ENCODE data around the gene PGM2L1.
"Not testable (repeated sequence)": the region's sequence is repeated elsewhere in the genome, so short reads cannot be mapped to it uniquely, and the experiment has no call there.

PGM2L1 gene

DNA sequence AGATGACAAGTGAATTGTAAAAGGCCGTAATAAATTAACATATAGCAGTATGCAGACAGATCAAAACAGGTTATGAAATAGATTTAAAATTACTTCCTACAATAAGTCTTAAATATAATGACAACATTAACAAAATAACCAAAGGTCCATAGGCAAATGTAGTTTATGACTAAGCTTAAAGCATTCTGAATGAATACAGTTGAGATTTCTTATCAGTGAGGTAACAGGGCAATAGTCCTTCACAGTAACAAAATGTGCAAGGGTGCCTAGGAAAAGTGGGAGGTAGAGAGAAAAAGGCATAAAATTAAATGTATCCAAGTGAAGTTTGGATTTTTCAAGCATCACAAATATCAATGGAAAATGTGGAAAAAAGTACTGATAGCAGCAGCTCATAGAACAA is 65.9 kb downstream of the PGM2L1 start:
- Histone ChIP-seq H3K9me3 (ENCODE audit: control insufficient read depth, low read length) (no peaks in the 10 kb centered on the region), H3K18ac (ENCODE audit: low read depth in 1 of 2, low read length in 2 of 2) (no peak overlapping the region), H2AFZ (ENCODE audit: low read depth, low read length) (no peak overlapping the region), H3K9ac (ENCODE audit: low read length) (no peak overlapping the region), H2BK5ac (ENCODE audit: low read depth, low read length, poor library complexity, severe bottlenecking) (no peak overlapping the region), H4K8ac (ENCODE audit: low read length) (no peak overlapping the region), H2BK120ac (ENCODE audit: low read depth, low read length) (no peak overlapping the region), H3K4me1 (ENCODE audit: control insufficient read depth, insufficient read depth, low read depth, low read length) (no peaks in the 10 kb centered on the region), H3K14ac (ENCODE audit: low read length in 2 of 2) (no peak overlapping the region), H3K4ac (ENCODE audit: low read depth in 1 of 2, low read length in 2 of 2) (no peak overlapping the region), H4K91ac (ENCODE audit: low read length) (no peak overlapping the region), H3K27me3 (ENCODE audit: control insufficient read depth in 1 of 2, insufficient read depth in 1 of 2, low read length in 2 of 2) (no peaks in the 10 kb centered on the region), H2BK15ac (ENCODE audit: low read depth, poor library complexity, severe bottlenecking) (no peak overlapping the region), H3K4me3 (ENCODE audit: insufficient read depth in 1 of 2, low read depth in 1 of 2, low read length in 2 of 2) (no peak overlapping the region), H2AK5ac (ENCODE audit: low read length, severe bottlenecking) (no peak overlapping the region), H3K4me2 (ENCODE audit: low read length, poor library complexity, severe bottlenecking) (no peak overlapping the region), H2BK12ac (ENCODE audit: low read length in 2 of 2) (no peak overlapping the region), H3K36me3 (ENCODE audit: control insufficient read depth in 1 of 2, insufficient read depth in 2 of 2, low read depth in 1 of 2, low read length in 2 of 2) (peaks cover 5 to 7% of the 10 kb centered on the region in 2 experiments), H3K27ac (ENCODE audit: low read length, poor library complexity, severe bottlenecking) (no peak overlapping the region), H3K23ac (ENCODE audit: low read length in 2 of 2) (no peak overlapping the region), H3K79me1 (replicated peaks; ENCODE audit: low read length, poor library complexity, severe bottlenecking) (no peaks in the 10 kb centered on the region)
- no peak for DNase-seq
- WGBS, result no CpG with 5 or more reads among the region's 1 CpG

DNA sequence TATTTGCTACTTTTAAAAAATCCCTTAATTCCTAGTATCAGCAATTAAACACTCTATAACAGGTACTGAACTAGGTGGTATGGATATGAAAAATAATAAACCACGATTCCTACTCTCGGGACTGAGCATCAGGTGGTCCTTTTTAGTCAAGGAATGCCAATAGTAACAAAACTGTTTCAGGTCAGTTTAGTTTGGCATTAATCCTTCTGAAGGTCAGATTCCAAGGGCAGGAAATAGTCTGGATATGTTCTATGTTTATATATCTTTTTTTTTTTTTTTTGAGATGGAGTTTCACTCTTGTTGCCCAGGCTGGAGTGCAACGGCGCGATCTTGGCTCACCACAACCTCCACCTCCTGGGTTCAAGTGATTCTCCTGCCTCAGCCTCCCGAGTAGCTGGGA is 67.2 kb downstream of the PGM2L1 start:
- not testable (repeated sequence) for H3K4me1 ChIP-seq (ENCODE audit: control insufficient read depth, insufficient read depth, low read depth, low read length); H2AK5ac ChIP-seq (ENCODE audit: low read length, severe bottlenecking); H3K36me3 ChIP-seq (ENCODE audit: control insufficient read depth in 1 of 2, insufficient read depth in 2 of 2, low read depth in 1 of 2, low read length in 2 of 2); H4K91ac ChIP-seq (ENCODE audit: low read length); H3K4ac ChIP-seq (ENCODE audit: low read depth in 1 of 2, low read length in 2 of 2); H3K9ac ChIP-seq (ENCODE audit: low read length); H3K4me3 ChIP-seq (ENCODE audit: insufficient read depth in 1 of 2, low read depth in 1 of 2, low read length in 2 of 2); H3K4me2 ChIP-seq (ENCODE audit: low read length, poor library complexity, severe bottlenecking); DNase-seq; H2BK12ac ChIP-seq (ENCODE audit: low read length in 2 of 2); H2BK15ac ChIP-seq (ENCODE audit: low read depth, poor library complexity, severe bottlenecking); H3K14ac ChIP-seq (ENCODE audit: low read length in 2 of 2); H2BK5ac ChIP-seq (ENCODE audit: low read depth, low read length, poor library complexity, severe bottlenecking); H2AFZ ChIP-seq (ENCODE audit: low read depth, low read length); H3K23ac ChIP-seq (ENCODE audit: low read length in 2 of 2); H3K27ac ChIP-seq (ENCODE audit: low read length, poor library complexity, severe bottlenecking); H3K27me3 ChIP-seq (ENCODE audit: control insufficient read depth in 1 of 2, insufficient read depth in 1 of 2, low read length in 2 of 2); H3K18ac ChIP-seq (ENCODE audit: low read depth in 1 of 2, low read length in 2 of 2); H4K8ac ChIP-seq (ENCODE audit: low read length); H3K9me3 ChIP-seq (ENCODE audit: control insufficient read depth, low read length); H3K79me1 ChIP-seq (replicated peaks; ENCODE audit: low read length, poor library complexity, severe bottlenecking); H2BK120ac ChIP-seq (ENCODE audit: low read depth, low read length)
- WGBS, result 94% methylated on average over 6 of the region's 6 CpGs

- H4K91ac ChIP-seq (ENCODE audit: low read length), result no peak overlapping the region
- H3K4me1 ChIP-seq (ENCODE audit: control insufficient read depth, insufficient read depth, low read depth, low read length), result no peaks in the 10 kb centered on the region
- H3K23ac ChIP-seq (ENCODE audit: low read length in 2 of 2), result no peak overlapping the region
- H2BK5ac ChIP-seq (ENCODE audit: low read depth, low read length, poor library complexity, severe bottlenecking), result no peak overlapping the region
- H2AFZ ChIP-seq (ENCODE audit: low read depth, low read length), result no peak overlapping the region
- no peak overlapping the region for H4K8ac ChIP-seq (ENCODE audit: low read length)
- no peak overlapping the region for H3K4ac ChIP-seq (ENCODE audit: low read depth in 1 of 2, low read length in 2 of 2)
- no peak overlapping the region for H3K4me2 ChIP-seq (ENCODE audit: low read length, poor library complexity, severe bottlenecking)
- H3K9me3 ChIP-seq (ENCODE audit: control insufficient read depth, low read length), result no peaks in the 10 kb centered on the region
- no peak overlapping the region for H2BK12ac ChIP-seq (ENCODE audit: low read length in 2 of 2)
- H2BK120ac ChIP-seq (ENCODE audit: low read depth, low read length), result no peak overlapping the region
- H3K27me3 ChIP-seq (ENCODE audit: control insufficient read depth in 1 of 2, insufficient read depth in 1 of 2, low read length in 2 of 2), result no peaks in the 10 kb centered on the region
- no peak overlapping the region for H3K9ac ChIP-seq (ENCODE audit: low read length)
- H3K18ac ChIP-seq (ENCODE audit: low read depth in 1 of 2, low read length in 2 of 2), result no peak overlapping the region
- no peak overlapping the region for H2BK15ac ChIP-seq (ENCODE audit: low read depth, poor library complexity, severe bottlenecking)
- no peak overlapping the region for H3K27ac ChIP-seq (ENCODE audit: low read length, poor library complexity, severe bottlenecking)
- no peak overlapping the region for H3K14ac ChIP-seq (ENCODE audit: low read length in 2 of 2)
- H3K36me3 ChIP-seq (ENCODE audit: control insufficient read depth in 1 of 2, insufficient read depth in 2 of 2, low read depth in 1 of 2, low read length in 2 of 2), result peaks cover 0 to 5% of the 10 kb centered on the region in 2 experiments
- H3K4me3 ChIP-seq (ENCODE audit: insufficient read depth in 1 of 2, low read depth in 1 of 2, low read length in 2 of 2), result no peak overlapping the region
- no peak overlapping the region for H2AK5ac ChIP-seq (ENCODE audit: low read length, severe bottlenecking)
- no peaks in the 10 kb centered on the region for H3K79me1 ChIP-seq (replicated peaks; ENCODE audit: low read length, poor library complexity, severe bottlenecking)
- peak; percentile 54 for DNase-seq
These were observed 68.0 kb downstream of the PGM2L1 start for GRCh38 chr11:74330075-74330858.

DNA sequence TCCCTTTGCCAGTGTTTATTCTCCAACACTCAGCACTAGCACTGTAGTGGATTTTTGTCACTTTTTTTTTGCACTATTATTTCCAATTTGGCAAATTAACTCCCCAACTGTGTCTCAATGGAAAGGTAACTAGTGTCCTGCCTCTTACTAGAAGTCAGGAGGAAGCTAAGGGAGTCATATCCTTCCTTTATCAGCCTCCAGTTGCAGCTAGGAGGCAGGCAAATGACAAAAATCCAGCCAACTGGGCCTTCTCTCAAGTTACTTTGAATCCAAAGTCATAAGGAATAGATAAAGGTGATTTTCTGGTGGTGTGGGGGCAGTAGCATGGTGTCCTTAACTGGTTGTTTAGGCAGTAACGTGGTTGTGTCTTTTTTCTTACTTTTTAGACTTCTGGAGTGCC is 71.2 kb downstream of the PGM2L1 start:
- no peak overlapping the region for H3K4ac ChIP-seq (ENCODE audit: low read depth in 1 of 2, low read length in 2 of 2)
- H3K27me3 ChIP-seq (ENCODE audit: control insufficient read depth in 1 of 2, insufficient read depth in 1 of 2, low read length in 2 of 2), result no peaks in the 10 kb centered on the region
- no peak overlapping the region for H3K23ac ChIP-seq (ENCODE audit: low read length in 2 of 2)
- H2BK12ac ChIP-seq (ENCODE audit: low read length in 2 of 2), result no peak overlapping the region
- H3K4me2 ChIP-seq (ENCODE audit: low read length, poor library complexity, severe bottlenecking), result no peak overlapping the region
- no peaks in the 10 kb centered on the region for H3K79me1 ChIP-seq (replicated peaks; ENCODE audit: low read length, poor library complexity, severe bottlenecking)
- no peak overlapping the region for H3K9ac ChIP-seq (ENCODE audit: low read length)
- peaks cover 0 to 5% of the 10 kb centered on the region in 2 experiments for H3K36me3 ChIP-seq (ENCODE audit: control insufficient read depth in 1 of 2, insufficient read depth in 2 of 2, low read depth in 1 of 2, low read length in 2 of 2)
- H2AFZ ChIP-seq (ENCODE audit: low read depth, low read length), result no peak overlapping the region
- H2BK5ac ChIP-seq (ENCODE audit: low read depth, low read length, poor library complexity, severe bottlenecking), result no peak overlapping the region
- H3K27ac ChIP-seq (ENCODE audit: low read length, poor library complexity, severe bottlenecking), result no peak overlapping the region
- no peak overlapping the region for H4K8ac ChIP-seq (ENCODE audit: low read length)
- no peak overlapping the region for H2BK15ac ChIP-seq (ENCODE audit: low read depth, poor library complexity, severe bottlenecking)
- H3K4me3 ChIP-seq (ENCODE audit: insufficient read depth in 1 of 2, low read depth in 1 of 2, low read length in 2 of 2), result no peak overlapping the region
- H3K9me3 ChIP-seq (ENCODE audit: control insufficient read depth, low read length), result no peaks in the 10 kb centered on the region
- H4K91ac ChIP-seq (ENCODE audit: low read length), result no peak overlapping the region
- no peaks in the 10 kb centered on the region for H3K4me1 ChIP-seq (ENCODE audit: control insufficient read depth, insufficient read depth, low read depth, low read length)
- H2BK120ac ChIP-seq (ENCODE audit: low read depth, low read length), result no peak overlapping the region
- no peak overlapping the region for H2AK5ac ChIP-seq (ENCODE audit: low read length, severe bottlenecking)
- WGBS, result 91% methylated on average over 1 of the region's 1 CpG
- H3K14ac ChIP-seq (ENCODE audit: low read length in 2 of 2), result no peak overlapping the region
- DNase-seq, result no peak
- H3K18ac ChIP-seq (ENCODE audit: low read depth in 1 of 2, low read length in 2 of 2), result peak overlapping the region in 1 of 2 experiments; percentile 16

Measured in mesenchymal stem cell (in vitro differentiated cells and primary cell).